C4-2B (cell line): Measurements from ENCODE around the gene HK2.

Experiments
- ZFX ChIP-seq: fragments of 450-650 bp; IDR thresholded peaks from 2 replicates; pipeline ENCODE4 v1.6.1; 2017
- TF ChIP-seq, protein P1 (sequence below): fragments of 450-650 bp; conservative IDR thresholded peaks from 2 replicates; pipeline ENCODE4 v1.5.1; 2017; ENCODE audit warnings: mild to moderate bottlenecking

DNA sequence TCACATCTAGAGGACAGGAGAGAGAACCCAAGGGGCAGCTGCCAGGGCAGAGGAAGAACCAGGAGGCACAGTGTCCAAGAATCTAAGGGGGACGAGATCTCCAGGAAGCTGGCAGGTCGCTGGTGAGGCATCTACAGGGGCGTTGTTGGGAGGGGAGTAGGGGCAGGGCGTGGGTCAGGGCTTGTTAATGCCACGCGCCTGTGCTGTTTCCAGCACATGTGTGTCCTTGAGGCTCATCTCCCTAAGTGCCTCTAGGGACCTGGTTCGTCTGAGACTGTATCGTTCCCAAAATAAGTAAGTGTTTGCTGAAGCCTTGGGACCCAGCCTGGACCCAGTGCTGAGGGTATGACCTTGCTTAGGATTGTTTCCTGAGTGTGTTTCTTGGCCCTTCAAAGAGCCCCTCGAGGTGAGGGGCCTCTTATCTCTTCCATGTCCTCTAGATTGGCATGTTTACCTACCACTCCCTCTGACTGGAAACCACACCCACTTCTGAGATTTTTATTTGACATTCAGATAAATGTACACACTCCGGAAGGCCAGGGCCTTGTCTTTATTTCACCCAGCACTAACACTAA, 22.2 kb downstream of the HK2 start:
- TF ChIP-seq, protein P1, sequence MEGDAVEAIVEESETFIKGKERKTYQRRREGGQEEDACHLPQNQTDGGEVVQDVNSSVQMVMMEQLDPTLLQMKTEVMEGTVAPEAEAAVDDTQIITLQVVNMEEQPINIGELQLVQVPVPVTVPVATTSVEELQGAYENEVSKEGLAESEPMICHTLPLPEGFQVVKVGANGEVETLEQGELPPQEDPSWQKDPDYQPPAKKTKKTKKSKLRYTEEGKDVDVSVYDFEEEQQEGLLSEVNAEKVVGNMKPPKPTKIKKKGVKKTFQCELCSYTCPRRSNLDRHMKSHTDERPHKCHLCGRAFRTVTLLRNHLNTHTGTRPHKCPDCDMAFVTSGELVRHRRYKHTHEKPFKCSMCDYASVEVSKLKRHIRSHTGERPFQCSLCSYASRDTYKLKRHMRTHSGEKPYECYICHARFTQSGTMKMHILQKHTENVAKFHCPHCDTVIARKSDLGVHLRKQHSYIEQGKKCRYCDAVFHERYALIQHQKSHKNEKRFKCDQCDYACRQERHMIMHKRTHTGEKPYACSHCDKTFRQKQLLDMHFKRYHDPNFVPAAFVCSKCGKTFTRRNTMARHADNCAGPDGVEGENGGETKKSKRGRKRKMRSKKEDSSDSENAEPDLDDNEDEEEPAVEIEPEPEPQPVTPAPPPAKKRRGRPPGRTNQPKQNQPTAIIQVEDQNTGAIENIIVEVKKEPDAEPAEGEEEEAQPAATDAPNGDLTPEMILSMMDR, result no peak
- TF ChIP-seq ZFX, result no peak
